Measurements from ENCODE around the gene INSIG2. TPM values are rescaled to one million over a fixed set of nuclear protein-coding genes. Genes with fewer than 3 reads are reported as not detected.

Gene INSIG2
- total RNA-seq, 1 experiment from 2014 or later: 15.0 TPM

GRCh38 chr2:118110991-118111390 is 22.7 kb downstream of the INSIG2 start:
- Mint-ChIP-seq H3K4me3 (ENCODE audit: unreplicated experiment) (no peak overlapping the region), H3K9me3 (ENCODE audit: unreplicated experiment) (no peaks in the 10 kb centered on the region), H3K27me3 (ENCODE audit: insufficient read depth, unreplicated experiment) (no peaks in the 10 kb centered on the region), H3K36me3 (ENCODE audit: insufficient read depth, unreplicated experiment) (peaks cover 37% of the 10 kb centered on the region), H3K4me1 (ENCODE audit: insufficient read depth, unreplicated experiment) (peaks cover 20% of the 10 kb centered on the region), H3K27ac (ENCODE audit: low read depth, unreplicated experiment) (no peak overlapping the region)
- no peak for DNase-seq (ENCODE audit: unreplicated experiment)
- no peak for TF ChIP-seq CTCF (IDR thresholded peaks at IDR 0.05; ENCODE audit: unreplicated experiment)
- intact Hi-C loops (cut with micrococcal nuclease): no loop called here
- BruUV-seq (replicated peaks): no TSS peak
- ChIA-PET CTCF (interaction anchor here (0.7 kb wide), 1 partner anchor 91 kb away, joined by 3 read pairs; no protein-coding TSS in a partner anchor), POLR2A (interaction anchor here (0.9 kb wide), 1 partner anchor 8 kb away, joined by 4 read pairs; no protein-coding TSS in a partner anchor)

- intact Hi-C loops (cut with micrococcal nuclease): no loop called here
- CTCF ChIA-PET: interaction anchor here (0.7 to 1.2 kb wide), 2 partner anchors 11 to 640 kb away, joined by 3 to 5 read pairs; no protein-coding TSS in a partner anchor
- peak overlapping the region; percentile 1 for H3K4me3 Mint-ChIP-seq (ENCODE audit: unreplicated experiment)
These were observed 24.6 kb downstream of the INSIG2 start for GRCh38 chr2:118112771-118113334.

GRCh38 chr2:118114863-118115262 is 26.6 kb downstream of the INSIG2 start:
- intact Hi-C loops (cut with micrococcal nuclease): no loop called here
- POLR2A ChIA-PET: interaction anchor here (1.1 to 1.7 kb wide), 3 partner anchors 24 to 26 kb away, joined by 4 to 16 read pairs (median 14); partner anchors contain the start of gene INSIG2
- H3K4me1 Mint-ChIP-seq (ENCODE audit: insufficient read depth, unreplicated experiment): peaks cover 20% of the 10 kb centered on the region
- BruUV-seq (replicated peaks): no TSS peak
- no peaks in the 10 kb centered on the region for H3K27me3 Mint-ChIP-seq (ENCODE audit: insufficient read depth, unreplicated experiment)
- no peak overlapping the region for H3K27ac Mint-ChIP-seq (ENCODE audit: low read depth, unreplicated experiment)
- H3K36me3 Mint-ChIP-seq (ENCODE audit: insufficient read depth, unreplicated experiment): peaks cover 18% of the 10 kb centered on the region
- no peaks in the 10 kb centered on the region for H3K9me3 Mint-ChIP-seq (ENCODE audit: unreplicated experiment)
- H3K4me3 Mint-ChIP-seq (ENCODE audit: unreplicated experiment): no peak overlapping the region
- no peak for TF ChIP-seq CTCF (IDR thresholded peaks at IDR 0.05; ENCODE audit: unreplicated experiment)
- no peak for DNase-seq (ENCODE audit: unreplicated experiment)
- CTCF ChIA-PET: interaction anchor here (0.9 to 1.0 kb wide), 2 partner anchors 23 to 29 kb away, joined by 3 to 5 read pairs; no protein-coding TSS in a partner anchor

More at GRCh38 chr2:118112771-118113334, 24.6 kb downstream of the INSIG2 start:
- TF ChIP-seq CTCF (IDR thresholded peaks at IDR 0.05; ENCODE audit: unreplicated experiment): no peak
- Mint-ChIP-seq H3K36me3 (ENCODE audit: insufficient read depth, unreplicated experiment) (peaks cover 27% of the 10 kb centered on the region), H3K9me3 (ENCODE audit: unreplicated experiment) (no peaks in the 10 kb centered on the region), H3K27ac (ENCODE audit: low read depth, unreplicated experiment) (peak overlapping the region; percentile 87), H3K4me1 (ENCODE audit: insufficient read depth, unreplicated experiment) (peaks cover 20% of the 10 kb centered on the region), H3K27me3 (ENCODE audit: insufficient read depth, unreplicated experiment) (no peaks in the 10 kb centered on the region)
- DNase-seq (ENCODE audit: unreplicated experiment): peak; percentile 76
- POLR2A ChIA-PET: interaction anchor here (0.9 kb wide), 1 partner anchor 24 kb away, joined by 13 read pairs; the partner anchor contains the start of gene INSIG2
- BruUV-seq (replicated peaks): no TSS peak

- intact Hi-C loops (cut with micrococcal nuclease): no loop called here
- Mint-ChIP-seq H3K9me3 (ENCODE audit: unreplicated experiment) (no peaks in the 10 kb centered on the region), H3K27me3 (ENCODE audit: insufficient read depth, unreplicated experiment) (no peaks in the 10 kb centered on the region), H3K27ac (ENCODE audit: low read depth, unreplicated experiment) (no peak overlapping the region), H3K4me3 (ENCODE audit: unreplicated experiment) (no peak overlapping the region), H3K4me1 (ENCODE audit: insufficient read depth, unreplicated experiment) (peaks cover 20% of the 10 kb centered on the region), H3K36me3 (ENCODE audit: insufficient read depth, unreplicated experiment) (peaks cover 13% of the 10 kb centered on the region)
- BruUV-seq (replicated peaks): no TSS peak
- ChIA-PET POLR2A (interaction anchor here (0.7 to 1.1 kb wide), 2 partner anchors 8 to 27 kb away, joined by 3 to 16 read pairs; partner anchors contain the start of gene INSIG2), CTCF (interaction anchor here (0.9 kb wide), 1 partner anchor 24 kb away, joined by 5 read pairs; no protein-coding TSS in a partner anchor)
- DNase-seq (ENCODE audit: unreplicated experiment): peak; percentile 34
- TF ChIP-seq CTCF (IDR thresholded peaks at IDR 0.05; ENCODE audit: unreplicated experiment): no peak
These were observed 27.5 kb downstream of the INSIG2 start for GRCh38 chr2:118115761-118116160.

Measured in MCF 10A (cell line).